C1 segment of cervical spinal cord (tissue), 14 donors: Measurements from ENCODE around the gene SRRD.

ENCODE experiments used
- DNase-seq, 14 donors: peaks; one replicate each; lab custom pipeline; 2025; lab: John Stamatoyannopoulos, UW

SRRD gene

DNA sequence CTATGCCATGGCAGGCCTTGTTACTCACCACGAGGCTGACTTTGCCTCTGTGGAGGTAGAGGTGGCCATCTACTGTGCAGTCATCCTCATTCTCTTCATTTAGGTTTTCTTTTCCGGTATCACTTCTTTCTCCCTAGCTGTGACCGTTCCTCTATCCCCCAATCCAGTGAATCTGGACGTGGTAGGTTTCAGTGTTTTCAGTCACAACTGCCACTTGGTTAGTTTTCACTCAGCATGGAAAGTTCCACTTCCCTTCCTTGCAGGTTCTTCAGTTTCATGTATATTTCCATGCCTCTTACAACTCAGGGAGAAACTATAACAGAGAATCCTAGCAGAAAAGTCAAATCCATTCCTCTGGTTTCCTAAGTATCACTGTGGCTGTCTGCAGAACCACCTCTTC, 2.0 kb upstream of the SRRD start:
- no peak for DNase-seq

DNA sequence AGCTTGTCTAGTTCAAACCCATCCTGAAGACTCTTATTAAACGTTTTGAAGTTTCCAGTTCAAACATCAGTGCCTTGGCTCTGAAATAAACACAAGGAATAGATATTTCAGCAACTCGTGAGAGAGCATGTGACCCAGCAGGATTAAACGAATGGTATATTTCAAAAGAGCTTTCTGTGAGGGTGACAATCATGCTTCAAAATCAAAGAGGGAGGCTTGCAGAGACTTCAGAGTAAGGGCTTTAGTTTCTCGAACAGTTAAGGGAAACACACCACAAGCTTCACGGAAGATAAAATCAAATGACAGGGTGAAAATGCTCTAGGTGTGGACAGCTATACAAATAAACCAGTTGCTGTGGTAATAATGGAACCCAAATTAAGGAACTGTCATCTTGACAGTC, 1.5 kb upstream of the SRRD start:
- DNase-seq = no peak

DNA sequence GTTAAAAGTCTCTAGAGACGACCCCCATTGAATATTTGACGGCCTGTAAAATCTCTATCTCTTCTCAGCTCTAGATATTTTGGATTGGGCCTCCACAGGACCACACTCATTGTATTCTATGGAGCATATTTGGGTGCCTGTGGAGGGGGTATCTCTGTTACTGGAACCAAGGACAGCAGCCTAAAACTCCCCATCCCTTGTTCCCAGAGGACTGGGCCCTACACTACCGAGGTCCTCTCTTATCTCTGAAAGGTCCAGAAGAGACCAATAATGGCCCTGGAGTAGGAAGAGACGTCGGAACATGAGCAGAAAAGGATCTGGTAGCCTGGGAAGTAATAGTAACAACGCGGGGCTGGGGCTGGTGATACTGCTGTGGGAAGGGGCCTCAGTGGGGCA, 636 bp upstream of the SRRD start:
- DNase-seq = peak in 1 of 14 donors; percentile 24

DNA sequence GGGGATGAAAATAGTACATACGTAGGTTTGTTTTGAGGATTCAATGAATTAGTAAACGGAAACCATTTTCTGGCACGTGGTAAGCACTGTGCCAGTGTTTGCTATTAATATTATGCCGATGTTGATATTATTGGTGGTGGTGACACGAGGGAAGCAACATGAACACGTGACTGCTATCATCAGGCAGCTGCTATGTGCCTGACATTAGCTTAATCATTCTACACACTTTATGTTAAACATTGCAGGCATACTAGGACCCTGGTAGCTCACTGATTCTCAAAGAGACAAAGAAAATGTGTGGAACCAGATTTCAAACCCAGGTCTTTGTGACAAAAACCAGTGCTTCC, 656 bp downstream of the SRRD start:
- DNase-seq = no peak

DNA sequence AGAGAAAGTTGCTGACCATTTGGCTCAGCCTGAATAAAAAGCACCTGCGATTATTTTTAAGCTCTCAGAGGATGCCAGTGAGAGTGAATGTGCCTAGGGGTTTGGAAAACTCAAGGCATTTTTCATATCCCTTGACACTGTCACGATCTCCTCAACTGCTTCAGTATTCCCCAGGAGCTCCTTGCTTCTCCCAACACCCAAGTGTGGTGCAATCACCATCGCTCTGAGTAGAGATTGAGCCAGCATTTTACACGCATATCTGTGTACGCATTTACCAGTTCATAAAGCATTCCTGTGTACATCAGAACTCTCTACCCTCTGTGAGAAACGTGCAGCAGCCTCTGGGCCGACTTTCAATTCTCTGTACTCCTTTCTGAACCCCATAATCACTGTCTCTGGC, 1.3 kb downstream of the SRRD start:
- no peak for DNase-seq

DNA sequence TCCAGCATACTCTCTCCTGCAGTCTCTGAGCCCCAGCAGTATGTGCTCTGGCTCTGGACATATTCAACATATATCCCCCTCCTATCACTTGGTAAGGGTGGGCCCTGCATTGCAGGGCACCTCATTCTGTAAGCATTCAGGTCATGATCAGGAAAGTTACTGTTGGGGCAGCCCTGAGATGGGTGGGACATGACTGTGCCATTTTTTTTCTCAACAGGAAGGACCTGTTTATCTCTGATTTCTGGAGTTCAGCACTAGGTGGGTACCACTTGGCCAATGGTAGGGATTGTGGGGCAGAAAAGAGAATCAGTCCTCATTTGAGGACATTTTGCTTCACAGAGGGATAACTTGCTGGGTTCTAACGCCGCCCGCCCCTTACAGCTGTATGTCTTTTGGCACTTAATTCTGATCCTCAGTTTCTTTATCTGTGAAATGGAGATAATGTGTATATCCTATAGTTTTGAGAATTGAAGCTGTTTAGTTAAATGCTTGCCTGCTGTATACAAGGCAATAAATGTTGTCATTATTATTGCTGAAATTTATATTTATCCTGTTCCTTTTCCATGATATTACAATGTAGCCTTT, 2.2 kb downstream of the SRRD start:
- no peak for DNase-seq

DNA sequence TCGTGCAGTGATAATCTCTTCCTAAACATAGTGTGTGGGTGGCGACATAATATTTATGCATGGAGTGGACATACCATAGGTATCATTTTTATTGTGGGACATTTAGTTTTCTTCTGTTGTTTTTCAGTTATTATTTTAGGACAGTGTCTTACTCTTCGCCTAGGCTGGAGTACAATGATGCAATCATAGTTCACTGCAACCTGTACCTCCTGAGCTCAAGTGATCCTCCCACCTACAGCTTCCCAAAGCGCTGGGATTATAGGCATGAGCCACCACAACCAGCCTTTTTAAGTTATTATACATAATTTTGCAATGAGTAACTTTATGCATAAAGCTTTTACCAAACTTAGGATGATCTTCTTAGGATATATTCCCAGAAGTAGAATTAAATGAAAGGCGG, 2.7 kb downstream of the SRRD start:
- DNase-seq = no peak

DNA sequence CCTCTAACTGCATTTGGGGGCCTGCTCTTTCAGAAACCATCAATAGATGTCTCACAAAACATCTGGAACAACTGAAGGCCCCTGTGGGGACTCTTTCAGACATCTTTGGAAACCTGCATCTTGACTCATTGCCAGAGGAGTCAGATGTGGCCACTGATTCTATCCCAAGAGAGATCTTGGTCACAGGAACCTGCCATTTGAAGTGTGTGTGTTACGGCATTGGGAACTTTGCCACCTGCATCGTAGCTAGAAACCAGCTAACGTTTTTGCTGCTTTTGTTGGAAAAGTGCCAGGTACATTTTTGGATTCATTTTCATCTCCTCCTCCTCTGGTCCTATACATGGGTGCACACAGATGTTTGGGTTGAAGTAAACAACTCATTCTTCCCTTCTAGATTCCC, 4.3 kb downstream of the SRRD start:
- DNase-seq = no peak

DNA sequence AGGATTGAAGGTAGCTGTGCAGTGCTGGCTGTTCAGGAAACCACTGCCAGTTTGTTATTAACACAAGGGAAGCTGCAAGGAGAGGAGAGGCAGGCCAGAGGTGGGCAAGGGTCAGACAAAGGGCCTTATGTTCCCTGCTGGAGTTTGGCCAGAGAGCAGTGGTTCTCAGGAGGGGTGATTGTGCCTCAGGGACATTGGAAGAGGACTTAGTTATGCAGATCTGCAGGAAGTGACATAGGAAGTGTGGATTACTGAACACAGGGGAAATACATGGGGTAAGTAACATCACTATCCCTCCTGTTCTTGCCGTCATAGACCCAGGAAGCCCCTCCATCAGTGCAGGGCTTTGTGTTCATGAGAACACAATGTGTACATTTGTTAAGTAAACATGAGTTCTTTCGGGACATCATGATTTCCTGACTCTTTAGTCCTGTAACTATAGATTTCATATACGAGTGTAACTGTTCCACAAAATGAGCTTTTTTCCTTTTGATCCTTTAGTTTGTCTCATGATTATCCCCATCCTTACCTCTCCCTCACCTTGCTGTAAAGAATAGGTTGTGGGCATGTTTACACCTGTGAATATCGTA, 5.9 kb downstream of the SRRD start:
- no peak for DNase-seq

DNA sequence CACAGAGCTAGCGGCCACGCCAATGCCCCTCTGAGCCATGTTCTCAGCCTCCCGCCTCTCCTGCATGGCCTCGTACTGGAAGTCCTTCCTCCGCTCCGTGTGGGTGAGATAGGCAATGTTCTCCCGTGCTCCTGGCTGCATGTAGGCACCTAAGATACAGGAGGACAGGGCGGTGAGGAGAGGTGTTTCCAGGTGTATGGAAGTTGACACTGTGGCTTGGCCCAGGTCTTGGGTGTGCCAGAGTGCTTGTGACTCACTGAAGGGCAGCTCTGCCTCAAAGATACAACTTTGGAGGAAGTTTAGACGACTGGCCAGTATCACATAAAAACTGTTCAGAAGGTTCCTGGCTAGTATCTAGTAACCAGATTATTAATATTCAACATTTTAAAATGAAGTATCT, 8.5 kb downstream of the SRRD start:
- DNase-seq = no peak

DNA sequence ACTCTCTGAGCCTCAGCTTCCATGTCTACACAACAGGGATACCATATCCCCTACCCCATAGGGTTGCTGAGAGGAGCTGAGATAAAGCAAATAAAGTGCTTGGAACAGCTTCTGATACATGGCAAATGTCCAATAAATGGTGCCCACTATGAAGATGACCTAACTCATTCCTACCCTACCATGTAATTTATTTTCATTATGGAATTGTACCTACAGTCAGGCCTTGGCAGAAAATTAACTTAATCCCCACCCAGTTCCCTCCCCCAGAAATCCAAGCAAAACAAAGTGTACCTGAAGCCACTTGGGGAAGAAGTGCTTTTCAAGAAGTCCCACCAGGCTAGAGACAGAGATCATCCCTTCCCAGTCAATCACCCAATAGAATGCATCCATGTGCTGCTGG, 10.8 kb downstream of the SRRD start:
- no peak for DNase-seq

DNA sequence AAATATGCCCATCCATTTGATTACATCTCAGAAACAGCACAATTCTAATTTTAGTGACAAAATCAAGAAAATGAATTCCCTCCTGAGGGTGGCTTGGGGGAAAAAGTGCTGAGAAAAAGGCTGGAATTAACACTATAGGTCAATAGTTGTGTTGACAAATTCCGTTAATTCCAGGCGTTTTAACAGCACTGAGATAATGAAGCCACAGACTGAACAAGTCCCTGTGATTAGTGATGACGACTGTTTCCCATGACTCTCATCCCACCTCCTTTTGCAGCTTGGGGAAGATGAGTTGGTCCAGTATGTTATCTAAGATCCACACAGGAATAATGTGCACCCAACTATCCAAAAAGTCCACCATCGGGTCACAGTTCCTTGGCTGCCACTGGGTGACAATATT, 12.8 kb downstream of the SRRD start:
- DNase-seq = no peak

DNA sequence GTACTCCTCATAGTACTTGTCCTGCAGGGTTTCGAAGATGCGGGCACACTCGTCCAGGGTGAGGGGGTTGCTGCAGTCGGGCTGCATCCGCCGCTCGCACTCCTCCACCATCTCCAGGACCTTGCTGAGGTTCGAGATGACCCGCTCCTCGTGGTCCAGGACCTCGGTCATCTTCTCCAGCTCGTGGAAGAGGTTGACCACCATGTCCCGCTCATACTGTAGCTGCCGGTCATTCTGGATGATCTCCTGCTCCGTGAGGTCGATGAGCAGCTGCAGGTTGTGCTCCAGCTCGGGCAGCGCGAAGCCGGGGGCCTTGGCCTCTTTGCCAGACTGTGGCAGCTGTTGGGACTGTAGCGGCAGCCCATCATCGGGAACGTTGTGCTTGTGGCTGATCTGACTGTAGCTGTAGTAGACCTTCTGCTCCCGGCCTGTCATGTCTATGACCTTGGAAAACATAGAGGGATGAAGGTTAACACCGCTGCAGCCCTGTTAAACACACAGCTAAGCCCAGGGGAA, 15.6 kb downstream of the SRRD start:
- no peak for DNase-seq

DNA sequence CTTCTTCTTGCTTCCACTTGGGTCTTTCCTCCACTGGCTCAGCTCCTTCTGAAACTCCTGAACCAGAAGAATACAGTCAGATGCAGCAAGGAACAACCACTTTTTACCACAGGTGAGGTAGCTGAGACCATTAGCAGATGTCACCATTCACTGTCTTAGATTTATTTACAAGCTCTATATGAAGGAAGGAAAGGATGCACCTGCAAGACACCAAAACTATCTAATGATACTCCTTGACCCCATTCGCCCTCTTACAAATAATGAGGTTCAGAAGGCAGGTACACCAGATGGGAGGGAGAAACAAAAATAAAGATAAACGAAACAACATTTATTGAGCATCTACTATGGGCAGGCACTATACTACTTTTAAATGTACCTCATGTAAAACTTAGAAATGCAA, 18.3 kb downstream of the SRRD start:
- no peak for DNase-seq

DNA sequence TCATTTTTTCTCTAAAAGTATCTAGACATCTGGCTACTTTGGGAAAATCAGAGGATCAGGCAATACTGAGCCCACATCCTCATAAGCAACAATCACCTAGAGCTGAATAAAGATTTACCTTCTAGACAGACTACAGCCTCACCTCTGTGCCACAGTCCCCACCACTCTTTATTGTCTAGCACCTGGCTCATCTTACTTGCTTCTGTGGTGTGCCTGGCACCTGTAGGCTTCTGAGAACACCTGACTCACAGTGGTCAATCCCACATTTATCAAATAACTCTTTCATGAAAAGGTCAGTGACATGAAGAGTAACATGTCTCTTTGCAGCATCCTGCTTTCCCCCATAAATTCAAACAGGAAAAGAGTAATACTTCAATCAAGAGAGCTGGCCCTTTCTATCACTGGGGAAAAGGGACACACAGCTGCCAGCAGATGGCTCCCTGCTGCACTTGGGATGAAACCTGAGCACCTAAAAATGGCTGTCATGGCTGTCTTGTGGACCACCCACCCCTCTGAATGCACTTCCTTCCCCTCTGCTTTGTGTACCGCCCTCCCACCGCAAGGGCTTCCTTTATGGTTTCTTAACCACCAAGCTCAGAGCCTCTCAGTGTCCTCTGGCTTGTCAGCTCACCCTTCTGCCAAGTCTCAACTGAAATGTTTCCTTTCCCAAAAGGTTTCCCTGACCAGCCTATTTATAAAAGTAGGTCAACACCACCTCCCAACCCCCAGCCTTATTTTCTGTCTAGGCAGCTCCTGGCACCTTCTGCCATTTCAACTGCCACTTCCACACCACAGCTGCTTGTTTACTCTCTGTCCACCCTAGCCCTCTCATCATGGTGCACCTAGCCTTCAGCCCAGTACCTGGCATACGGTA, 19.2 kb downstream of the SRRD start:
- DNase-seq = peak in 8 of 14 donors; percentile 14 to 65 (median 30)

DNA sequence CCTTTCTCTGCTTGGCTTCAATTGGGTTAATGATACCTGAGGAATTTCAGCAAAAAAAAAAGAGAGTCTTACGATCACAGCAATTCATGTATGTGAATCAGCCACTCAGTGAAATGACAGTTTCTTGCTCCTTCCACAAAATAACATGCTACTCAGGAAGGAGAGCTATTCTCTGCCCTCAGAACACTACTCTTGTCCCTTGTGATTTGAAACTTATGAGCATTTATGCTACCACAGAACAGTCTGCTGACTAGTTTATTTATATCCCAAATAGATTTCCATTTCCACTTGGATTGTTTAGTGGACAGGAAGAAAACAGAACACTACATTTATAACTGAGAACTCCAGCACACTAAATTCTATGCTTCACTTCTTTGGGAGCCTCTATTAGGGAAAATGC, 20.1 kb downstream of the SRRD start:
- no peak for DNase-seq

DNA sequence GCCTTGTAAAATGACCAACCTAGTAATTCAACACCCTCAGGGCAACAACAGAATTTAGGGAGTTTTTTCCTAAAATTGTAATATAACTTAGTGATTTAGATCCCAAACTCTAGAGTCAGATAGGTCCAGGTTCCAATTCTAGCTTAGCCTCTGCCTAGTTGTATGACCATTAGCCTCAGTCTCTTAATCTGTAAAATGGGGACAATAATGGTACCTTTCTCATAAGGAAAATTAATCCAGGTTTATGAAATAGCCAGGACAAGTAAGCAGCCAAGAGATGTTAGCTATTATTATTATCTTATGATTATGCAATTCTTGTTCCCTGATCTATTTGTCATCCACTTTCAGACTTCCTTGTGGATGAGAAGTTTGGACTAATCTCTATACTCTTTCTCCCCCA, 24.5 kb downstream of the SRRD start:
- no peak for DNase-seq

DNA sequence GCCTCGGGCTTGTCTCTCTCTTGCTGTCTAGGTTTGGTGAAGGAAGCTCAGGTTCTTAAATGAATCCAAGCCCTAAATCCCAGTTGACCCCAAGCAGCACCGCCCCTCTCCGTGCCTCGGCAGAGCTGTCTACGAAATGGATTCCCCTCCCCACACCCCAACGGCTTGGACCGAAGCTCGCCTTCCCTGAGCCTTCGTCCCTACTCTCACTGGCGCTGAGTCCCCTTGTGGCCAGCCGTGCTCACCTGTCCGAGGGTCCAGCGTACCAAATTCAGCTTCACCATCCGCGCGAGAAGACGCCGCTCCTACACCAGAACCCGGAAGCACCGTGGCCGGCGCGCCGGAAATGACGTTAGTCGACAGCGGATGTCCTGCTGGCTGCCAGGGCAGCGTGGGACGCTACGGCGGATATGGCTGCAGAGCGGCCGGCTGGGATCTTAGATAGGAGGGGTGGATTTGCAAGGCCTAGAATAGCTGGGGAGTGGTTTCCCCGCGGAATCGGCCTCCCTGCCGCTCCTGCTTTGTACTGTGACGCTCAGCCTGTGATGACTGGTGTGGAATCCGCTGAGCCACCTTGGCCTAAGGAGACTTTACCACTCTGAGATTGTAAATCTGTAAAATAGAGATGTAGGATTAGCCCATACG, 28.6 kb downstream of the SRRD start, which contains the start of gene TFIP11:
TFIP11 (minus strand) TSS at position 325 of the 645 bp plus-strand sequence. CDS start 2,201 bp downstream, outside the sequence.
- peak; percentile 39 to 94 (median 89) for DNase-seq

DNA sequence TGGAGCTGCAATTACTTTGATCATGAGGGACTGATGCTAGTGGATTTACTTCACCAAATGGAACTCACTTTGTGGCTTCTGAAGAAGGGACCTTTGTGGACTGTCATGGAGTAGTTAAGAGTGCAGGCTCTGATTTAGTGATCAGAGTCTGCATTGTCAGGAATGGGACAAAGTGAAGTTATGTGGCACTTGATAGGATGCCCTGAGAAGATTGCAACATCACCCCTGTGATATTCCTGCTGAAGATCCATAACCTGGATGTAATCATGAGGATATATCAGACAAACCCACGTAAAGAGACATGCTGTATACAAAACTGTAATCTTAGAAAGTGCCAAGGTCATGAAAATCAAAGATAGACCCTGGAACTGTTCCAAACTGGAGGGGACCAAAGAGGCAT, 30.2 kb downstream of the SRRD start:
- DNase-seq = no peak

DNA sequence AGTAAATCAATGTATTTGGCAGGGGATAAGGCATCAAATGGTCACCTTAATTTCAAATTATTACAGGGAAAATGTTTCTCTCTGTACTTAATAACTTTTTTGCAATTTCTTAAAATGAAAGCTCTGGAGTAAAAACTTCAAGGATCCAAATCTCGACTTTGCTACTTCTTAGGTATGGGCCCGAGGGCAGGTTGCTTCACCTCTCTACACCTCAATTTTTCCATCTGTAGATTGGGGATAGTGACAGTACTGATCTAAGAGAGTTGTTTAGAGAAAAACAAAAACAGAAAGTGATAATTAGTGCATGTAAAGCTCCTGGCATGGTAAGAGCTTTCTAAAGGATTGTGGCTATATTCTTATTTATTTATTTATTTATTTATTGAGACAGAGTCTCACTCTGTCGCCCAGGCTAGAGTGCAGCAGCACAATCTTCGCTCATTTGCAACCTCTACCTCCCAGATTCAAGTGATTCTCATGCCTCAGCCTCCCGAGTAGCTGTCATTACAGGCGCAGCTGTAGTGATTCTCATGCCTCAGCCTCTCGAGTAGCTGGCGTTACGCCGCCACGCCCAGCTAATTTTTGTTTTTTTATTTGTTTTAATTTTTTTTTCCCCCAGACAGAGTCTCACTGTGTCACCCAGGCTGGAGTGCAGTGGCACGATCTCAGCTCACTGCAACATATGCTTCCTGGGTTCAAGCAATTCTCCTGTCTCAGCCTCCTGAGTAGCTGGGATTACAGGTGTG, 30.9 kb downstream of the SRRD start:
- DNase-seq = no peak

DNA sequence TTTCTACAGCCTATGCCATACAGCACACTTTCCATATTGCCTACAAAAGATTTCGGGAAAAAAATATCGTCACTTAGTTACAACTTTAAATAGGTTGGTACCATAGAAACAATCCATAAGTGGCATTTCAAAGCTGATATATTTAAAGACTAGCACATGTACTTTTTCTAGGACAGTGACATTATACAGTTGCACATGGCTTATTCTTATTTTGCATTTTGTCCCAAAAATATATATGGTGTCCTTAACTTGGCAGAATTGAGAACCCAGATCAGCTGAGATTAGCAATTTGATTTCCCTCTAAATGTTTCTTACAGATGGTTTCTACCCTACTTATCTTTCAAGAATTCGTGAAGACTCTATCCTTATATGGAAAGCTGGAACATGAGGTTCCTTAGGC, 32.3 kb downstream of the SRRD start:
- no peak for DNase-seq

DNA sequence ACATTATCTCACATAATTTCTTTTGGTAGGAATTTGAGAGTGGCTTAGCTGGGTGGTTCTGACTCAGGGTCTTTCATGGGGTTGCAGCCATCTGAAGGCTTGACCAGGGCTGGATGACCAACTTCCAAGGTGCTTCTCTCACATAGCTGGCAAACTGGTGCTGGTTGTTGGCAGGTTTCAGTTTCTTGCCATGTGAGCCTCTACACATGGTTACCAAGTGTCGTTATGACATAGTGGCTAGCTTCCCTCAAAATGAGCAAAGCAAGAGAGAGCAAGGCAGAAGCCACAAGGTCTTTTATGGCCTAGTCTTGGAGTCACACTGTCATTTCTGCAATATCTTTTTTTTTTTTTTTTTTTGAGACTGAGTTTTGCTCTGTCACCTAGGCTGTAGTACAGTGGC, 32.8 kb downstream of the SRRD start:
- DNase-seq = no peak
